Left forelimb (tissue), 1 donor: ENCODE results near the gene GRK2.
"Not testable (repeated sequence)": the region's sequence is repeated elsewhere in the genome, so short reads cannot be mapped to it uniquely, and the experiment has no call there.

Experiments
- DNase-seq: peaks from one replicate; pipeline ENCODE4 v3.0.0-alpha.2; 2018; ENCODE audit warnings: low spot score

The GRK2 gene

GRCh38 chr11:67254798-67255197 lies 11.5 kb upstream of the GRK2 start:
- no peak for DNase-seq

- no peak for DNase-seq
Observed at GRCh38 chr11:67255353-67255752, 10.9 kb upstream of the GRK2 start.

- DNase-seq = no peak
Observed at GRCh38 chr11:67255864-67256263, 10.4 kb upstream of the GRK2 start.

- DNase-seq = no peak
Observed at GRCh38 chr11:67256477-67257135, 9.7 kb upstream of the GRK2 start.

GRCh38 chr11:67260406-67260805 lies 5.9 kb upstream of the GRK2 start:
- peak; percentile 41 for DNase-seq

GRCh38 chr11:67260885-67261639 lies 5.2 kb upstream of the GRK2 start:
- not testable (repeated sequence) for DNase-seq

- DNase-seq = no peak
Observed at GRCh38 chr11:67261640-67261945, 4.7 kb upstream of the GRK2 start.

- DNase-seq = no peak
Observed at GRCh38 chr11:67261946-67262681, 4.2 kb upstream of the GRK2 start.

GRCh38 chr11:67262731-67263675 lies 3.3 kb upstream of the GRK2 start:
- DNase-seq = no peak

- DNase-seq = no peak
Observed at GRCh38 chr11:67264260-67264659, 2.0 kb upstream of the GRK2 start.

- DNase-seq = no peak
Observed at GRCh38 chr11:67264877-67265632, 1.2 kb upstream of the GRK2 start.

- DNase-seq = peak; percentile 88
Observed at GRCh38 chr11:67265633-67266448, 432 bp upstream of the GRK2 start.

- DNase-seq = no peak
Observed at GRCh38 chr11:67267188-67268080, 1.2 kb downstream of the GRK2 start.

- DNase-seq = no peak
Observed at GRCh38 chr11:67268081-67268961, 2.0 kb downstream of the GRK2 start.

GRCh38 chr11:67268962-67269268 lies 2.6 kb downstream of the GRK2 start:
- no peak for DNase-seq

- DNase-seq = no peak
Observed at GRCh38 chr11:67269401-67270255, 3.4 kb downstream of the GRK2 start.
